HG02610 (cell line): Measurements from ENCODE around the gene SLC9A8.

Source experiments
- ATAC-seq: cut with Tn5 transposase; IDR thresholded peaks from one replicate; pipeline ENCODE4 v1.9.1; 2021; ENCODE audit warnings: mild to moderate bottlenecking, moderate library complexity; ENCODE audit not compliant: unreplicated experiment

SLC9A8 gene

DNA sequence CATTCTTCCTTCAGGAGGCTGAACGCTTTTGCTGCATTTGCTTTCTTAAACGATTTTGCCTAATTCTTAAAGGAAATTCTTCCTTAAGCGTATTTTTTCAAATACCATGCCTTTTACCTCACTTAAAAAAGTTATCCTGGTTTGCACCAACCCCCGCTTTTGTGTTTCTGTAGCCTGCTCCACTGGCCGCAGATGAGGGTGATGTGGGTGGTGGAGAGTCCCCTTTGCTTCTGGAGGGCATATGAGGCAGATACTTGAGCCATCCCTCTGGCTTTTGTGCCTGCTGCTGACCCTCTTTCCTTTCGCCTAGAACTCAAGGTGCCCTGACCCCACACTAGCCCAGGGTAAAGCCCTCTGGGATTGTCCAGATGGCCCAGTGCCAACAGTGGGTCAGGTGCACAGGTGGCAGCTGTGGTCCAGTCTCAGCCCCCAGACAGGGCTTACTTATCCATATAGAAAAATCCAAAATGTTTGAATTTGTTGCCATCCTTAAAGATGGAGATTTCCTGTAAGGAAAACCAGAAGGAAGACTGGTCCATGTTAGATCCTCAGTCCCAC, 58.8 kb downstream of the SLC9A8 start:
- ATAC-seq: no peak

DNA sequence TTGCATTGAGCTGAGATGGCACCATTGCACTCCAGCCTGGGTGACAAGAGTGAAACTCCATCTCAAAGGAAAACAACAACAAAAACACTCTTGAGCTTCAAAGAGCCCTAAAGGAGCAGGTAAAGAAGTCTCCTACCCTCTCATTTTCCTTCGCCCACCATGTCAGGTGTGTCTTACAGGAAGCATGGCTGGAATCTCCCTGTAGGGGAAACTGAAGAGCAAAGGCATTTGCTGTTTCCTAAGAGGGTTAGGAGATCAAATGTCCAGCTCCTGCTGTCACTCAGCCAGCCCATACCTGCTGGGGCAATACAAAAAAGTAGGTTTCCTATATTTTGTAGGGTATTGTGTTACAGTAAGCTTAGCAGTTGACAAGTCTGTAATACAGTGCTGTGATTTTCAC, 59.4 kb downstream of the SLC9A8 start:
- no peak for ATAC-seq

DNA sequence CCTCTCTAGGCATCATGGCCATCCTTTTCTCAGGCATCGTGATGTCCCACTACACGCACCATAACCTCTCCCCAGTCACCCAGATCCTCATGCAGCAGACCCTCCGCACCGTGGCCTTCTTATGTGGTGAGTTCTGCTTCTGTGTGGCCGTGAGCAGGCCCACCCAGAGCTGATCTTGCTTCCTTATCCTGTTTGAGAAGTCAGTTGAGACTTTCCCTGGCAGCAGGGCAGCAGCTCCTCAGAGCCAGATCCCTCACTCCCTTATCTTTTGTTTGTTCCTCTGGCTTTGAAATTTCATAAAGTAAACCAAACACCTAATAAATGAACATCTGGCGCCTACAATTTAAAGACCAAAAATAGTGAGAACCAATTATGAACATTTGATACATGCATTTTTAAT, 62.1 kb downstream of the SLC9A8 start:
- ATAC-seq: no peak

DNA sequence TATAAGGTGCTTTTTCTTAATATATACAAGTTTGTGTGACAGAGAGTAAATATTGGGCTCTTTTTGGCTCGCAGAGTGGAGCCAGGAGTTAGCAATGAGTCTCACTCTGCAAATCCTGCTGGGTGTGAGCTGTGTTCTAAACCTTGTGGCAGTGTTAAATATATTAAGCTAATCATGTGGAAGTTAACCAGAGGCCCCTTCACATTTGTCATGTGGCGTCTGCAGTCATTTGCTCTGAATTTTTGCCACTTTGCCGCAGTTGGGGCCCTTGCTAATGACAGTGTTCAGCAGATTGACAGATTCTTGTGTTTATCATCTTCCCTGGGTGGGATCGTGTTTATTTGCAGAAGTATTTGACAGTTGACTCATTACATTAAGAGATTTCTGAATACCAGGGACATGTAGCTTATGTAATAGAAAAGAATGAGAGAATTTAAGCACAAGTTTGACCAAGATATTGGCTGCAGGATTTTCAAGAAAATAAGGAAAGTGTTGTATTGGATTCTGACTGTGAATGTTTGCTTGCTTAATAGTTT, 64.8 kb downstream of the SLC9A8 start:
- ATAC-seq: no peak

DNA sequence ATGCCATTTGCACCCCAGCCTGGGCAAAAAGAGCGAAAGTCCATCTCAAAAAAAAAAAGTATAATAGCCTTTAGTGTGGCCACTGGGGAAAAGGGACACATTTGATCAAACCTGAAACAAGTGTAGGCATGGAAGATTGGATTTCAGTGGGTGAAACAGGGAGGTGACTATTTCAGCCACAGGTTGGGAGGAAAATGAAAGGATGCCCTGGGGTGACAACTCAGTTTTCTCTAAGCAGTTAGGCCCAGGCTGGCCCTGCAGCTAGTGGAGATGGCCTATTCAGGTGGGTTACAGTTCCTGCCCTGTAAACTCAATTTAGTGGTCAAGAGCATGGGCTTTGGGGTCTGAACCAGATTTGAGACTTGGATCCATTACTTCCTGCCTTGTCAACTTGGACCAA, 66.3 kb downstream of the SLC9A8 start:
- no peak for ATAC-seq

DNA sequence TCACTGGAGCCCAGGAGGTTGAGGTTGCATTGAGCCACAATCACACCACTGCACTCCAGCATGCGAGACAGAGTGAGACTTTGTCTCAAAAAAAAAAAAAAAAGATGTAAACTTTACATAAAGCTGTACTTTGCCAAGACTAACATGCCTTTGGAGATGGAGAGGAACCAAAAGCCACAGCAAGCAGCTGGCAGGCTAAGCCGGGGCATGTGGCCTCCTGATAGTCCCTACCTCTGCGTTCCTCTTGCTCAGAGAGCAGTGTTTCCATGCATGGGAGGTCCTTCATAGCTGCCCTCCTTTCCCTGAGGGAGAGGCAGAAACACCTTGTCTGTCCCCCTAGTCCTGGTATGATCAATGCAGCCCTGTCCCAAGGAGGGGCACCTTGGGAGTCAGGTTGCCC, 67.5 kb downstream of the SLC9A8 start:
- no peak for ATAC-seq

DNA sequence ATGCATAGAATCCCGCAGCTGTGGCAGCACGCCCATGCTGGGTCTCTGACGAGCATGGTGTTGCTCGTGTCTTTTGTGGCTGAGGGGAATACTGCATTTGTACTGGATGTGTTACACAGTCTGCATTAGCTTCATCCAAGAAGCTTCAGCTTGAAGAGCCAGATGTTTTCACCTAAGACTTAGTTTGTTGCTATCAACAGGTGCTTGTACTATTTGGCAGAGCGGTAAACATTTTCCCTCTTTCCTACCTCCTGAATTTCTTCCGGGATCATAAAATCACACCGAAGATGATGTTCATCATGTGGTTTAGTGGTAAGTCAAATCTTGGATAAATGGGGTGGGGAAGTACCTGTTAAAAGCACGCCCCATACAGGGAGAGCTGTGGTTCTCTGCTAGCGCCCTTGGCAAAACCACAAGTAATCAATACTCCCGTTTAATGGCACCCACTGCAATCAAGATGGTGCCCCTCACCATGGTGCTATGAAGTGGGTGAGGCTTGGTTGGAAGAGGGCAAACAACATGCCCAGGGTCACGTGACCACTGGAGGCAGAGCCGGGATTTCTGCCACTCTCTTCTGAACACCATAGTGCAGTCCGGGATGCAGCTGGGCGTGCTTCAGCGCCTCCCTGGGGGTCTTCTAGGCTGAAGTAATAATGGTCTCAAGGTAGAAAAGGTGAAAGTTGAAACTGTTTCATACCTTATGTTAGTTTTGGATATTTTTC, 68.3 kb downstream of the SLC9A8 start:
- ATAC-seq: no peak

DNA sequence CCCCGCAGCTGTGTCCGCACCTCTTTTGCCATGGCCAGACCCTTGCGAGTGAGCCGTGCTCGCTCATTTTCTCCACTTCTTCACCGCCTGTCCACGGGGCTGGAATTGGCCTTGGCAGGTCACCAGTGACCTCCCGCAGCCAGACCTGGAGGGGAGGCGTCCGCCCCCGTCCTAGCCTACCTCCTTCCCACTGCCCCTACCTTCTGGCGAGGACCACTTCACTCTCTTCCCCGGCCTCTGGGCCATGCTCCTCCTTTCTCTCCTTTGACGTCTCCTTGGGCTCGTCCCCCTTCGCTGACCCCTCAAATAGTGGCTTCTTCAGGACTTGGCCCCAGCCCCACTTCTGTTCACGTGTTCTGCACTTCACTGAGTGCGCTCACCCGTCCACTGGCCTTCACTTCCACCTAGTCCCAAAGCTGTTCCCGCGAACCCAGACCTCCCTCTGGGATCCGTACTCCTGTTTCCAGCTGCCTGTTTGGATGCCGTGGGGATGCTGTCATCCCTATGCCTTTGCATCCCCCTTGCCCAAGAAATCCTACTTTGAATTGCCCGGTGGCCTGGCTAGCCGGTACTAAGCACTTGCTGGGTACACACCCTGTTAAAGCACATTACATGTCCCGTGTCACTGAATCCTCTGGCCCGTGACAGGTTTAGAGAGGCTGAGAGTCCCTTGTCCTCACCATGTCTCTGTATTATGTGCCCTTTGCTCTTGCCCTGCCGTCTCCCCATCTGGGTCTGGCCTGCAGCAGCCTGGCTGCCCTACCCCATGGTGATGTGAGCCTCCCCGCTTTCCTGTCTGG, 69.7 kb downstream of the SLC9A8 start:
- ATAC-seq: no peak

DNA sequence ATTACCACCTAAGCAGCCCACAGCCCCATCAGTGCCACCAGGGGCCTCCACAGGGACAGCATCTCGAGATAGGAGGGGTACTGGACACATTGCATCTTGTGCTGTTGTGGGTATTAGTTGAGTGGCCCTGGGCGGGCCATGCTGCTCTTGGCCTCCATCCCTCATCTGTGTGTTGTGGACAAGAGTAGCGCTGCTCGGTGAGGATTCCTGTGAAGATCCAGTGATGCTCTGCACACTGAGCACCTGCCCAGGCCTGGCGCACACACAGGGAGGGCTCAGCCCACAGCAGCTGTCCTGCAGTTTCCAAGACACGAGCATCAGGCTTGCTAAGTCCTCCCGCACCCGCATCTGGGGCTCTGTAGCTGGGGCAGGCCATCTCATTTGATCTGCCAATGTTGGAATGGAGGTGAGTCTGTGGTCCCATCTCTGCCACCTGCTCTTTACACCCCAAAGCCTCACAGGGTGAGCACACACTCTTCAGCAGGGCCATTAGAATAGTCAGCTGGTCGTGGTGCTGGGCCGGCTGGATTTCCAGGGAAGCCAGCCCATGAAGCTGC, 70.7 kb downstream of the SLC9A8 start:
- ATAC-seq: no peak

DNA sequence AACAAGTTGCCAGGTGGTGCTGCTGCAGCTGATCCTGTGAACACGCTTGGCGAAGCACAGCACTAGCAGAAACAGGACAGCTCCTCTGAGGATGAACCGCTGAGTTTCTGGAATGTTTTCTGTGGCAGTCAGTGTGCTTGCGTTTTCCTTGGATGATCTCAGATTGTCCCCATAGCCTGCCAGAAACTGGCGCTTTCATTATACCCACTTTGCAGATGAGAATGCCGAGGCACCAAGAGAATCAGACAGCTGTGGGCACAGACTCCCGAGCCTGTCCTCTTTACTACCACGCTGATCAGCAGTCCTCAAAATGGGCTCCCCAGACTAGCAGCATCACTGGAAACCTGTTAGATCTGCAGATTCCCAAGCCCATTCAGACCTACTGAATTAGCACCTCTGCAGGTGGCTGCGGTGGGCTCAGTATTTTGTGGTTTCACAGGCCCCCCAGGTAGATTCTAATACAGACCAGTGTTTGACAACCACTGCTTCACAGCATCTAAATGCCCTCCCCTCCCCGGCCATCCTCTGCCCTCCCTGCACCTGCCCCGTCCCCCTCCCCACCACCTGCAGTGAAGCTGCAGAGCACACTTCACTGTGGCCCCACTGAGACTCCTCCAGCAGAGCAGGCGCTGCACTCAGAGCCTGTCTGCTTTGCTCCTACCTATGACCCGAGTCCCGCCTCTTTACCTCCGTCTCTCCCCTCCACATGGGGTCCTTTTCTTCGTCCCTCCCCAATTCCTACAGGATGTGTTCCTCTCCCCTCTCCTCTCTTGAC, 73.1 kb downstream of the SLC9A8 start:
- no peak for ATAC-seq

DNA sequence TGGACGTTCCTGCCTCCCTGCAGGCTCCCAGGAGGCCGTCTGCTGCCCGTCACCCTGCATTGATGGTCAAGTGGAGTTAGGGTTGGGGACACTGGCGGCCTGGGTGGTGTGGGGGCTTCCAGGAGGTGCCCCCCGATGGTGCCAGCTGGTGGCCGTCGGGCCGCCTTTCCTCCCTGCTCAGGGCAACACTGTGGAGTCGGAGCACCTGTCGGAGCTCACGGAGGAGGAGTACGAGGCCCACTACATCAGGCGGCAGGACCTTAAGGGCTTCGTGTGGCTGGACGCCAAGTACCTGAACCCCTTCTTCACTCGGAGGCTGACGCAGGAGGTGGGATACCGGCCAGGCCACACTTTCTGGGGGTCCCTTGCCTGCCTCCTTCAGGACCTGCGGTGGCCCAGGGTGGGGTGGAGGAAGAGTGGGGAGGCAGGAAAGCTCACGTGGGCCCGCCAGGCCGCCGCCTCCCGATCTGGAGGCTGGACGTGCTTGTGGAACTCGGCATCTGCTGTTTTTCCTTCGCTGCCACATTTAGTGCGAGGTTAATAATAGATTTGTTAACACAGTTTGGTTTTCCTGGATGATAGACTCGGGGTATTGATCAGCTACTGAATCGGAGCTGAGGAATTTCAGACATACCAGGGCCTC, 74.1 kb downstream of the SLC9A8 start:
- no peak for ATAC-seq

DNA sequence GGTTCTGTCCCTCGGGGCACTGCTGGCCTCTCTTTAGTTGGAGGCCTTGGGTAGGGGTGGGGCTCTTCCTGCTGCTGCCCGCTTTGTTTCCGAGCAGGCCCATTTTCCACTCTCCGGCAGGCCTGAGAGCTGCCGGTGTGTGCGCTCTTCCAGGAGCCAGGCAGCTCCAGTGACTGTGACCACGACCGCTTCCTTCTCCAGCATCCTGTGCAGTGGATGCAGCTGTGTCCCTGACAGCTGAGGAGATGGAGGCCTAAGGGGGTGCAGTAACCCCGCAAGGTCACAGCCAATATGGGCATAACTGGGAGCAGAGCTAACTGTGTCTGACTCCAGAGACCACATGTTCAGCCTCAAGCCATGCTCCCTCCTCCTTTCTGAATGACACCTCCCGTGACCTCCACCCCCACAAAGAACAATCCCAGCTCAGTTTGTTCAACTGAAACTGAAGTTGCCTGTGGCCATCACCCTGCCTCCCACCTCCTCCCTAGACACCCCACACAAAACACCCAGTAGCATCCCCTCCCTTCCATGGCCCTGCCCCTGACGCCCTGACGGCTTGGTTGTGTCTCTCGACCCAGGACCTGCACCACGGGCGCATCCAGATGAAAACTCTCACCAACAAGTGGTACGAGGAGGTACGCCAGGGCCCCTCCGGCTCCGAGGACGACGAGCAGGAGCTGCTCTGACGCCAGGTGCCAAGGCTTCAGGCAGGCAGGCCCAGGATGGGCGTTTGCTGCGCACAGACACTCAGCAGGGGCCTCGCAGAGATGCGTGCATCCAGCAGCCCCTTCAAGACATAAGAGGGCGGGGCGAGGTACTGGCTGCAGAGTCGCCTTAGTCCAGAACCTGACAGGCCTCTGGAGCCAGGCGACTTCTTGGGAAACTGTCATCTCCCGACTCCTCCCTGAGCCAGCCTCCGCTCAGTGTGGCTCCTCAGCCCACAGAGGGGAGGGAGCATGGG, 74.9 kb downstream of the SLC9A8 start:
- ATAC-seq: no peak

DNA sequence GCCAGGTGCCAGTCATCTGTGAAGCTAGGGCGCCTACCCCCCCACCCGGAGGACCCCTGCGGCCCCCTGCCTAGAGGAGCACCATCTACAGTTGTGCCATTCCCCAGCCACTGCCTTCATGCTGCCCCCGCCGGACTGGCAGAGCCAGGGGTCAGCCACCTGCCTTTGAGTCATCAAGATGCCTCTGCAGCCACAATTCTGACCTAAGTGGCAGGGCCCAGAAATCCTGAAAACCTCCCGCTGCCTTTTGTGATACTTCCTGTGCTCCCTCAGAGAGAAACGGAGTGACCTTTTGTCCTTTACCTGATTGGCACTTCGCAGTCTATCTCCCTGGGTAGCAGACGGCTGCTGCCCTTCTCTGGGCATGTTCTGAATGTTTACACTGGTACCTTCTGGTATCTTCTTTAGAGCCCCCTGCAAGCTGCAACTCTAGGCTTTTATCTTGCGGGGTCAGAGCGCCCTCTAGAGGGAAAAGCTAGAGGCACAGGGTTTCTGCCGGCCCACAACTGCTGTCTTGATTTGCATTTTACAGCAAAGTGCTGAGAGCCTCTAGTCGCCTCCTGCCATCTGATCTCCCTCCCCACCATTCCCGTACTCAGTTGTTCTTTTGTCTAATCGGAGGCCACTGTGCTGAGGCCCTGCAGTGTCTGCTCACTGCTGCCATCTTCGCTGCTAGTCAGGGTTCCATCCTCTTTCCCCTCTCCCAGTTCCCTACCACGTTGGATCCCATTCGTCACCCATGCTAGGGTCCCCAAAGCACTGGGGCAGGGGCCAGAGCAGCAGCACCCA, 75.8 kb downstream of the SLC9A8 start:
- no peak for ATAC-seq

DNA sequence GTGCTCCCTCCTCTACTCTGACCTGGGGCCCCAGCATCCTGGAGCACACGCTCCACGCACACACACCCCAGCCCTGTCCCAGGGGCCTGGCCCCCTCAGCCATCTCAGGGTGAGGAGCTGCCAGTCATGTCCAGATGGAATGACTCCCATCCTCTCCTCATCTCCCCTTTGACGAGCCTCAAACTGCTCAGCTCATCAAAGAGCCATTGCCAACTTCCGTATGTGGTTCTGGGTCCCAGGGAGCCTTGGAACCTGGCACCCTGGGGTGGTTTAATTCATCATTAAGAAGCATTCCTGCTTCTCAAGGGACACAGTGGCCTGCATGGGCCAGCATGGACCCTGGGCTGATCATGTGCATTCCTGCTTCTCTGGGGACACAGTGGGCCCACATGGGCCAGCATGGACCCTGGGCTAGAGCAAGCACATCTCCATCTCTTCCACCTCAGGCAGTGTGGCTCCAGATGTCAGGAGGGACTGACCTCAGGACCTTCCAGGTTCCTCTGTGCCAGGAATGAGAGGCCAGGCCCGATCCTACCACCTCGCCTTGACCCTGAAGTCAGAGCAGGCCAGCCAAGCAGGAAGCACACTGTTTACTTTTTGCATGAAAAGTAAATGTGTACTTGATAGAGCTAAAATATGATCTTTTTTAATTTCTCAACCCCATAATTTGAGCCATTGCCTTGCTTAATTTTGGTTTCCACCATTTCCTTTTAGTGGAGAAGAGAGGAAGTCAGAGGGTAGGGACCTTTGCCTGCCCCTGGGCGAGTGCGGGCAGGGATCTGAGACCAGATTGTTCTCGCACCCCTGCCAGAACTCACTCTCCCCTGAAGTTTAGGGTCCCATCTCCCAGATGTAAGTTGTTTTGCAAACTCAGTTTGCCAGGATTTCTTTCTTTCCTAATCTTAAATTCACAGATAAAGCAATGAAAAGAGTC, 76.6 kb downstream of the SLC9A8 start:
- ATAC-seq: no peak

DNA sequence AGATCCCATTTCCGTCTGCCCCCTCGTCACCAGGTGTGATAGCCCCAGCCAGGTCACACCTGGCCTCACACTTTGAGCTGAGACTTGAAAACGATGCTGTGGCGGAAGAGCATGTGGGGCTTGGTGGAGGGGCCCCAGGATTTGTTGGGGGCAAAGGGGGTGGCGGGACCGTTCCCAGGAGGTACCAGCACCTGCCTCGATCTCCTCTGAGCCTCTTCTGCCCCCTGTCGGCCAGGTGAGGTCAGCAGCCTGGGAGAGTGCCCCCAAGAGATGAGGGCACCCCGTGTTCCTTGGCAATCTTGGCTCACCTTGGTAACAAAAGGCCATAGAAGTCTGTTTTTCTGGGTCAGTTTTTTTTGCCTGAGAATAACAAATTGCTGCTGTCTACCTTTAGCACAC, 77.3 kb downstream of the SLC9A8 start:
- no peak for ATAC-seq

DNA sequence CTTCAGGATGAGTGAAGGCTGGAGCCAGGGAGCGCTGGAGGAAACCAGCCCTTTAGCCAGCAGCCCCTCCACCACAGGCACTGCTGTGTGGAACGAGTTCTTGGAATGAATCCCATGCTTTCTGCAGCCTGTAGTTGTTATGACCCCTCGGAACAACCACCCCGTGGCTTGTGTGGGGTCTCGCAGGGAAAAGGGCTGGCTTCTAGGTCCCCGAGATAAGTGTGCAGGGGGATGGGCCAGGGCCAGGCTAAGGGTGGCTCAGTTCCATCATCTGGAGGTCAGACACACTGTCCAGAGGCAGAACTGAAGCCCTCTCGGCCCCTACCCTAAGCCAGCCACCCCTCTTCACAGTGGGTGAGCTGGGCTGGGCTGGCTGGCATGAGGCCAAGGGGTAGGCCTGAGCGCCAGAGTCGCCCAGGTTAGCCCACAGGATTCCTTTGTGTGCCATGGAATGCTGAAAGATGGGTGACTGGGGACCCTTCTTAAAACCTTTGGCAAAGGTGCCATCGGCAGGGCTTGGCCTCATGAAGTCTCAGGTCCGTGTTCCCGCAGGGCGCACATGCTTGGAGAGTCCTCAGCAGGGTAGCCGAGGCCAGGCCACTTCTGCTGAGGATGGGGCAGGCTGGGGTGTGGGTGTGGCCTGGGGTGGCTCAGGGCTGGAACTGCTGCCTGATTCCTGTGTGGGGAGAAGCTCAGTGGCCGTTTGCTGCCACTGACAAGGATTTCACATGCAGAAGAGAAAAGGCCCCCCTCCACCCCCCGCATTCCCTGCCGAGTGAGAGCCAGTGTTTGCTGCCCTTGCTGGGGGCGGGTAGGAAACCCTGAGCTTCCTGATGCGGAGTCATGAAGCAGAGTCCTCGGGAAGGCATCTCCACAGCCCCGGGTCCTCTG, 78.1 kb downstream of the SLC9A8 start:
- no peak for ATAC-seq
